ENCODE results near the gene ANKRD13B.

The ANKRD13B gene

GRCh38 chr17:29592850-29593551 is at the start of gene ANKRD13B:
Gene ANKRD13B, plus strand, starts transcription at chr17:29593132. Its CDS starts 490 bp downstream, at chr17:29593622.
- H3K4me3 ChIP-seq (ENCODE audit: low read depth, low read length): peak within 1 kb of the TSS; percentile 67
- H3K27me3 ChIP-seq (ENCODE audit: insufficient read depth, low read depth, severe bottlenecking): no peaks in the 10 kb centered on the region
- no peak for TF ChIP-seq CTCF (IDR thresholded peaks at IDR 0.05; ENCODE audit: low read depth, low read length)
- DNase-seq: peak; percentile 82
- H3K9me3 ChIP-seq (ENCODE audit: severe bottlenecking): no peaks in the 10 kb centered on the region
- peak within 1 kb of the TSS; percentile 94 for H3K27ac ChIP-seq
- no peaks in the 10 kb centered on the region for H3K36me3 ChIP-seq

GRCh38 chr17:29544066-29544465 is 48.9 kb upstream of the ANKRD13B start:
- Histone ChIP-seq H3K9me3 (ENCODE audit: severe bottlenecking) (no peaks in the 10 kb centered on the region), H3K36me3 (peaks cover 35% of the 10 kb centered on the region), H3K27ac (no peak overlapping the region), H3K4me3 (ENCODE audit: low read depth, low read length) (no peak overlapping the region), H3K27me3 (ENCODE audit: insufficient read depth, low read depth, severe bottlenecking) (no peaks in the 10 kb centered on the region)
- DNase-seq: no peak
- TF ChIP-seq CTCF (IDR thresholded peaks at IDR 0.05; ENCODE audit: low read depth, low read length): no peak

GRCh38 chr17:29546085-29546484 is 46.8 kb upstream of the ANKRD13B start:
- Histone ChIP-seq H3K36me3 (peaks cover 21% of the 10 kb centered on the region), H3K9me3 (ENCODE audit: severe bottlenecking) (no peaks in the 10 kb centered on the region), H3K27ac (no peak overlapping the region), H3K4me3 (ENCODE audit: low read depth, low read length) (no peak overlapping the region), H3K27me3 (ENCODE audit: insufficient read depth, low read depth, severe bottlenecking) (no peaks in the 10 kb centered on the region)
- TF ChIP-seq CTCF (IDR thresholded peaks at IDR 0.05; ENCODE audit: low read depth, low read length): no peak
- DNase-seq: no peak

DNA sequence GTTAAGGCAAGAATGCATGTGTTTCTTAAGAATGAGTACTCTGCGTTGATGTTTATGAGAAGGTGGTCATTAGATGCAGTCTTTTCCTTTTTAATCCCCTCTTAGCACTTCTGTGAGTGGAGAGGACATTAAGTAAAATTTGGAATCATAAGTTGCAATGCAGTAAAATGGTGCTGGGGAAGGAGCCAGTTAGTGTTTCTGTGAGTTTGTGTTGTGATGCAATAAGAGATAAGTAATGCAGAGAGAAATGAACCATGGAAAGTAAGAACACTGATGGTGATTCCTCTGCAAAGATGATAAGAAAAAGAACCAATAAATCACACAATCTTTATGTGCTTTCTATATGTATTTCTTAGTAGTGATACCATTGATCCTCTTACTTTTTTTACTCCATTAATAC is 46.1 kb upstream of the ANKRD13B start:
- peaks cover 16% of the 10 kb centered on the region for H3K36me3 ChIP-seq
- no peak for TF ChIP-seq CTCF (IDR thresholded peaks at IDR 0.05; ENCODE audit: low read depth, low read length)
- H3K9me3 ChIP-seq (ENCODE audit: severe bottlenecking): no peaks in the 10 kb centered on the region
- no peak for DNase-seq
- no peak overlapping the region for H3K4me3 ChIP-seq (ENCODE audit: low read depth, low read length)
- H3K27ac ChIP-seq: no peak overlapping the region
- H3K27me3 ChIP-seq (ENCODE audit: insufficient read depth, low read depth, severe bottlenecking): no peaks in the 10 kb centered on the region

DNA sequence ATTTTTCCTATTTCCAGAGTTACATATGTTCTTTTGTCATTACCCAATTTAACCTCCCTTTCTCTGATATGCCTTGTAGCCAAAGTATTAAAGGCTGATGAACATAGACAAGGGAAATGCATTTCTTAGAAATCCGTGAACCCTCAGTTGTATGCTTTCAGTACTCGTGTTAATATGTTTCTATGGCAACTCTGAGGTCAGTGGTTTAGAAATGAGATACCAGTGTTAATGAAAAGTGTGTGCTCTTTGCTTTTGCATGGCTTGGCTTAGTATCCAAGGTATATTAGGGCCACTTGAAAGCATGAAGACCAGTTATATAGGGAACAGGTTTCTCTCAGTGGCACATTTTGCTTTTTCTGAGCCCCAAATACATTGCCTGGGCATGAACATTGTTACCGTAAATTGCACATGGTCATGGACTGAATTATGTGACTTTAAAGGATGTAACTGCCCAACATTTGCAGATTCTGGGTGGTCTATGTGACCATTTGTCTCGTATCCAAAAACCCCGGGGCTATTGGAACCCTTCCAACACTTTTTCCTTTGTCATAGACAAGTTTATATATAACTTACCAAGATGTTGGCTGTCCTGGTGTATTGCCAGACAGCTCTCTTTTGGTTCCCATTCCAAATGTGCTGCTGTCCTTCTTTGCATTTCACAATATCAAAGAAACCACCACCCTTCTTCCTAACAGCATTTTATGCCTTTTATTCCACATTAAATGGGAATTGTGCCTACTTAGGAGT is 43.6 kb upstream of the ANKRD13B start:
- no peak for TF ChIP-seq CTCF (IDR thresholded peaks at IDR 0.05; ENCODE audit: low read depth, low read length)
- Histone ChIP-seq H3K36me3 (peaks cover 5% of the 10 kb centered on the region), H3K27ac (no peak overlapping the region), H3K4me3 (ENCODE audit: low read depth, low read length) (no peak overlapping the region), H3K27me3 (ENCODE audit: insufficient read depth, low read depth, severe bottlenecking) (no peaks in the 10 kb centered on the region), H3K9me3 (ENCODE audit: severe bottlenecking) (no peaks in the 10 kb centered on the region)
- DNase-seq: no peak
